IPS DF 4.7 (cell line): Measurements from ENCODE around the gene CHAT.

Source experiments
- DNase-seq: peaks from one replicate; pipeline ENCODE4 v3.0.0-alpha.2; 2013; ENCODE audit warnings: low spot score; ENCODE audit errors: extremely low read depth

Gene CHAT

GRCh38 chr10:49596836-49597235 is 17.0 kb upstream of the CHAT start:
- no peak for DNase-seq

GRCh38 chr10:49597426-49598163 is 16.2 kb upstream of the CHAT start:
- DNase-seq: no peak

- no peak for DNase-seq
These were observed 15.5 kb upstream of the CHAT start for GRCh38 chr10:49598164-49598856.

- DNase-seq: no peak
These were observed 14.9 kb upstream of the CHAT start for GRCh38 chr10:49598986-49599385.

GRCh38 chr10:49599546-49599945 is 14.3 kb upstream of the CHAT start:
- DNase-seq: no peak

- no peak for DNase-seq
These were observed 13.8 kb upstream of the CHAT start for GRCh38 chr10:49600046-49600445.

GRCh38 chr10:49600781-49601400 is 12.9 kb upstream of the CHAT start:
- DNase-seq: no peak

GRCh38 chr10:49601857-49602256 is 12.0 kb upstream of the CHAT start:
- no peak for DNase-seq

- no peak for DNase-seq
These were observed 11.3 kb upstream of the CHAT start for GRCh38 chr10:49602380-49603023.

- no peak for DNase-seq
These were observed 8.5 kb upstream of the CHAT start for GRCh38 chr10:49605216-49605938.

GRCh38 chr10:49605939-49606509 is 7.8 kb upstream of the CHAT start:
- DNase-seq: no peak

GRCh38 chr10:49606981-49607535 is 6.8 kb upstream of the CHAT start:
- DNase-seq: no peak

GRCh38 chr10:49608166-49609005 is 5.5 kb upstream of the CHAT start:
- DNase-seq: no peak

GRCh38 chr10:49609006-49609282 is 4.9 kb upstream of the CHAT start:
- DNase-seq: no peak

GRCh38 chr10:49609283-49610113 is 4.3 kb upstream of the CHAT start:
- DNase-seq: no peak

GRCh38 chr10:49610114-49610457 is 3.8 kb upstream of the CHAT start, which contains the start of gene SLC18A3:
Gene SLC18A3 (plus strand): TSS chr10:49610310. CDS start chr10:49610741, 431 bp downstream.
- no peak for DNase-seq

- DNase-seq: no peak
These were observed 3.2 kb upstream of the CHAT start for GRCh38 chr10:49610458-49611165.

GRCh38 chr10:49611166-49611815 is 2.5 kb upstream of the CHAT start:
- no peak for DNase-seq
